GM23248 (cell line): ENCODE measurements around the gene GCNT4.

Source experiments
- EZH2 ChIP-seq: fragments of 200-600 bp; sonication (generic); IDR thresholded peaks from 2 replicates; pipeline ENCODE4 v1.6.1; 2018; ENCODE audit warnings: antibody characterized with exemption, mild to moderate bottlenecking; ENCODE audit not compliant: insufficient read depth, poor library complexity, severe bottlenecking
- EZH2phosphoT487 ChIP-seq: fragments of 200-600 bp; sonication (generic); IDR thresholded peaks from 2 replicates; pipeline ENCODE4 v1.6.1; 2018; ENCODE audit warnings: antibody characterized with exemption, moderate library complexity, mild to moderate bottlenecking, low read depth; ENCODE audit not compliant: insufficient read depth

- TF ChIP-seq EZH2 (no peak), EZH2phosphoT487 (no peak)
Observed at GRCh38 chr5:75043633-75044264, 8.6 kb downstream of the GCNT4 start.
